Adrenal gland (tissue), 19 donors: Measurements from ENCODE around the gene BMPR1B. TPM values are rescaled to one million over a fixed set of nuclear protein-coding genes. Genes with fewer than 3 reads are reported as not detected.

Source experiments
- DNase-seq, 7 donors: peaks; one replicate each; pipeline ENCODE4 v3.0.0-alpha.2; 2019 to 2020
- H3K27ac ChIP-seq, 5 donors: fragments of 200-600 bp; sonication (generic) in 4 of 5; 1 replicate in 3 of 5; 2 replicates in 2 of 5; pipeline versions ENCODE4 v1.5.1 to v1.8.0; 2016 to 2020; ENCODE audit warnings: mild to moderate bottlenecking in 1 of 5
- H3K27me3 ChIP-seq: fragments of 200-600 bp; 2 replicates; pipeline ENCODE4 v1.8.0; 2021
- H3K36me3 ChIP-seq, 2 donors: fragments of 200-600 bp; replicated peaks in 1 of 2; 1 replicate in 1 of 2; 2 replicates in 1 of 2; pipeline versions ENCODE4 v1.5.1 to v1.8.0; 2018 to 2022
- H3K4me1 ChIP-seq, 2 donors: fragments of 200-600 bp; replicated peaks in 1 of 2; 1 replicate in 1 of 2; 2 replicates in 1 of 2; pipeline versions ENCODE4 v1.5.1 to v1.8.0; 2018 to 2021
- H3K4me3 ChIP-seq, 4 donors: fragments of 200-600 bp; sonication (generic) in 3 of 4; one replicate each; pipeline ENCODE4 v1.5.1; 2016 to 2018
- H3K9me3 ChIP-seq, 3 donors: fragments of 200-600 bp; sonication (generic) in 1 of 3; replicated peaks in 1 of 3; 1 replicate in 2 of 3; 2 replicates in 1 of 3; pipeline versions ENCODE4 v1.5.1 to v1.8.0; 2016 to 2021
- CTCF ChIP-seq, 6 experiments: fragments of 450-650 bp in 4 of 6; fragments of 200-600 bp in 2 of 6; sonication (generic) in 1 of 6; IDR thresholded peaks; 1 replicate in 5 of 6; 2 replicates in 1 of 6; pipeline versions ENCODE4 v1.5.1 to v1.8.0; 2016 to 2021; ENCODE audit warnings: antibody characterized with exemption in 6 of 6, mild to moderate bottlenecking in 2 of 6, moderate library complexity in 1 of 6
- POLR2A ChIP-seq, 2 donors: fragments of 450-650 bp; IDR thresholded peaks; one replicate each; pipeline ENCODE4 v1.6.1; 2017; ENCODE audit warnings: antibody characterized with exemption in 2 of 2, mild to moderate bottlenecking in 2 of 2, moderate library complexity in 1 of 2
- WGBS, 4 donors: extraction: QIAGEN DNeasy Blood & Tissue Kit in 2 of 4; methylation state at CpG; one replicate each; pipeline versions ENCODE4 v1.1.5 to v1.1.7; 2013 to 2017; 5-methylcytosine and 5-hydroxymethylcytosine counted together
- intact Hi-C, 2 donors: fragments of 100-400 bp; cut with DNase I; formaldehyde crosslinking; loops; one replicate each; pipeline versions ENCODE4 v1.14.1 to v1.15.0; 2022 to 2023
- long read RNA-seq, 10 donors: library from polyadenylated mRNA in 3 of 10; unstranded in 2 of 10; stranded (forward) in 1 of 10; transcript quantifications; one replicate each; pipeline ENCODE4 v2.0.0 and lab custom pipeline, GENCODE V29; 2021 to 2026
- polyA plus RNA-seq, 3 donors: library from polyadenylated mRNA; stranded (reverse); fragments of 200-250 nt in 2 of 3; fragments of 350-450 nt in 1 of 3; fragmentation: Illumina TruSeq in 1 of 3; extraction: RNeasy Lipid Tissue Mini Kit (QIAGEN cat#74804) in 1 of 3; gene quantifications; one replicate each; pipeline ENCODE4 v1.2.3, GENCODE V29; 2013 to 2014
- total RNA-seq, 9 donors: library from RNA; depleted of rRNA in 4 of 9; stranded (reverse); fragments of >200 nt in 4 of 9; fragments of 120-200 nt in 1 of 9; fragmentation: NEBNext Ultra II Directional in 1 of 9; extraction: Animal tissue kit (Norgen Biotek cat#: 25700) in 1 of 9; gene quantifications; one replicate each; pipeline versions ENCODE4 v1.1.0 to v1.2.4, GENCODE V29; 2013 to 2023
- donor health status: healthy with polysubstance abuse.
- donor health status: Bipolar disorder and iron deficiency.
- donor health status: DM: yes; HTN: yes; CAD: no.
- donor health status: DM: no; HTN: no; CAD: no.
- donor health status: DM: no; HTN: no; CAD: no.
- donor health status: DM: yes; HTN: yes; CAD: no.

The BMPR1B gene
- total RNA-seq (10 to 100 TPM in 1 of 9 donors, 1 to 10 TPM in 8; 2.2 to 22.2 (median 7.4) TPM), polyA plus RNA-seq (1 to 10 TPM in 2 of 3 donors, under 1 TPM in 1; 0.94 to 4.9 (median 2.2) TPM)
- long read RNA-seq, donor 1, partial matches to known transcripts = 0 of 1 reads
- long read RNA-seq, donor 1, other reads (novel, unspliced or antisense) = 0 of 1 reads
- long read RNA-seq, donor 2 = 0 reads
- long read RNA-seq, donor 3 = 0 reads
- long read RNA-seq, donor 4, partial matches to known transcripts = 0 of 2 reads
- long read RNA-seq, donor 4, other reads (novel, unspliced or antisense) = 2 of 2 reads
- long read RNA-seq, donor 5, partial matches to known transcripts = 1 of 2 reads
- long read RNA-seq, donor 5, other reads (novel, unspliced or antisense) = 1 of 2 reads
- long read RNA-seq, donor 6, partial matches to known transcripts = 0 of 3 reads
- long read RNA-seq, donor 6, other reads (novel, unspliced or antisense) = 3 of 3 reads
- long read RNA-seq, donor 7 = 0 reads
- long read RNA-seq, donor 8 = 0 reads
- long read RNA-seq, donor 9 = 0 reads
- long read RNA-seq, donor 10, full-length matches to known transcripts = 1 of 1 reads
- long read RNA-seq, donor 10, partial matches to known transcripts = 0 of 1 reads
- long read RNA-seq, donor 10, other reads (novel, unspliced or antisense) = 0 of 1 reads

DNA sequence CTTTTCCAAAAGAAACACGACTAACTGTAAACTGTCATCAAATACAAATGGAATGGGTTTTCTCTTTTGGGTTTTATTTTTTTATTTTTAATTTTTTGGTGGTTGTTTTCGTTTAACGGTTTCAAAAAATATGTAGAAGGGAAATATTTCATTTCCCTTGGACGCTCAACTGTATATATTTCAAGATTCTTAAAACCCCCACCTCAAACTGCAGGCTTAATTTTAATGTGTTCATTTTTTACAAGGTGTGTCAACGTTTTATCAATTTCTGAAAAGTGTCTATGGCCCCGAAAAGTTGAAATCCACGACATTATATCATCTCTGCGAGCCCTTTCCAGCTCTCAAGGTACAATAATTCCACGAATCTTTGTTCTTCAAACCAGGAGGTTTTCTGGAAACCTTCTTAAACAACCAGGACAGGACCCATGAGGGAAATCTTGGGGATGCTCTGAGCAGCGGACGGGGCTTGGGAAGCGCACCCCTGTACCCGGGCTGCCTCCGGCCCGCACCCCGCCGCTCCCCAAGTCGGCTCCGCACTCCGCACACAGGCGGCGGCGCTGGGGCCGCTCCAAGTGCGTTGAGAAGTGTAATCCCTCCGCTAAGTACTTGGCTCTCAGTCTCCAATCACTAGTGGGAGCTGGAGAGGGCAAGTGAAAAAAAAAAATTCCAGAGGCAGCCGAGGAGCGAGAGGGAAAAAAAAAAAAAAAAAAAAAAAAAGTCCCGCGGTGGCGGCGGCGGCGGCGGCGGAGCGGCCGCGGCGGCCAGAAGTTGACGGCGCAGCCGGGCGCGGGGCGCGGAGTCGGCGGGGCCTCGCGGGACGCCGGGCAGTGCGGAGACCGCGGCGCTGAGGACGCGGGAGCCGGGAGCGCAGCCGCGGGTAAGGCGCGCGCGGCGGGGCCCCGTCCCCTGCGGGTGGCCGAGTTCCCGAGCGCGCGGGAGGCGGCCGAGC is at the start of gene BMPR1B:
BMPR1B (plus strand) TSS at position 764 of the 949 bp plus-strand sequence. CDS start 346,470 bp downstream, outside the sequence.
- Histone ChIP-seq H3K4me1 (peaks cover 3 to 5% of the 10 kb centered on the region in 2 donors), H3K36me3 (no peaks in the 10 kb centered on the region), H3K4me3 (peak within 1 kb of the TSS in 2 of 4 donors; percentile 6 to 71), H3K27ac (peak within 1 kb of the TSS in 2 of 5 donors; percentile 13 to 65), H3K27me3 (peaks cover 17% of the 10 kb centered on the region), H3K9me3 (no peaks in the 10 kb centered on the region)
- intact Hi-C loops = no loop called here
- peak in 2 of 7 donors; percentile 14 to 21 for DNase-seq
- TF ChIP-seq CTCF (IDR thresholded peaks at IDR 0.05) (no peak), POLR2A (IDR thresholded peaks at IDR 0.05) (no peak)
- 3 to 7% (median 5%) methylated on average over 44 to 76 of the region's 77 CpGs for WGBS, 4 donors

GRCh38 chr4:94711635-94712034 is 46.1 kb upstream of the BMPR1B start:
- Histone ChIP-seq H3K4me3 (no peak overlapping the region), H3K36me3 (no peaks in the 10 kb centered on the region), H3K4me1 (no peaks in the 10 kb centered on the region), H3K27ac (no peak overlapping the region), H3K9me3 (no peaks in the 10 kb centered on the region), H3K27me3 (no peaks in the 10 kb centered on the region)
- 86 to 93% (median 92%) methylated on average over 5 of the region's 5 CpGs for WGBS, 4 donors
- intact Hi-C loops = no loop called here
- TF ChIP-seq POLR2A (IDR thresholded peaks at IDR 0.05) = no peak
- TF ChIP-seq CTCF (IDR thresholded peaks at IDR 0.05) = no peak
- no peak for DNase-seq

- no peak for DNase-seq
- TF ChIP-seq POLR2A (IDR thresholded peaks at IDR 0.05) (no peak), CTCF (IDR thresholded peaks at IDR 0.05) (no peak)
- Histone ChIP-seq H3K27ac (no peak overlapping the region), H3K4me3 (no peak overlapping the region), H3K9me3 (no peaks in the 10 kb centered on the region), H3K27me3 (no peaks in the 10 kb centered on the region), H3K4me1 (no peaks in the 10 kb centered on the region), H3K36me3 (no peaks in the 10 kb centered on the region)
- WGBS, 4 donors = 72 to 84% (median 73%) methylated on average over 5 of the region's 5 CpGs
- intact Hi-C loops = no loop called here
These were observed 43.2 kb upstream of the BMPR1B start for GRCh38 chr4:94714365-94715160.
